Fibroblast of lung (primary cell): Measurements from ENCODE around the gene SPINT2.

Source experiments
- CTCF ChIP-seq, 2 donors: IDR thresholded peaks in 1 of 2; conservative IDR thresholded peaks in 1 of 2; 1 replicate in 1 of 2; 2 replicates in 1 of 2; pipeline ENCODE4 v1.5.1; 2011 to 2012; ENCODE audit warnings: low read length in 2 of 2, control low read depth in 1 of 2, inconsistent platforms in 1 of 2, low read depth in 1 of 2, mild to moderate bottlenecking in 1 of 2
- EZH2 ChIP-seq: IDR thresholded peaks from 2 replicates; pipeline ENCODE4 v1.5.1; 2012; ENCODE audit warnings: low read length, control low read depth, mild to moderate bottlenecking; ENCODE audit errors: missing control alignments

GRCh38 chr19:38267761-38268483 lies 3.5 kb downstream of the SPINT2 start:
- no peak for TF ChIP-seq CTCF (conservative IDR thresholded peaks at IDR 0.05 in 1 of 2, IDR thresholded peaks at IDR 0.05 in 1 of 2; ENCODE audit: low read depth in 1 of 2, low read length in 2 of 2)
- no peak for TF ChIP-seq EZH2
